Measurements from ENCODE around the gene PEPD. TPM values are rescaled to one million over a fixed set of nuclear protein-coding genes. Genes with fewer than 3 reads are reported as not detected.

The PEPD gene
- total RNA-seq, 1 donor from 2014 or later = 84.7 TPM

DNA sequence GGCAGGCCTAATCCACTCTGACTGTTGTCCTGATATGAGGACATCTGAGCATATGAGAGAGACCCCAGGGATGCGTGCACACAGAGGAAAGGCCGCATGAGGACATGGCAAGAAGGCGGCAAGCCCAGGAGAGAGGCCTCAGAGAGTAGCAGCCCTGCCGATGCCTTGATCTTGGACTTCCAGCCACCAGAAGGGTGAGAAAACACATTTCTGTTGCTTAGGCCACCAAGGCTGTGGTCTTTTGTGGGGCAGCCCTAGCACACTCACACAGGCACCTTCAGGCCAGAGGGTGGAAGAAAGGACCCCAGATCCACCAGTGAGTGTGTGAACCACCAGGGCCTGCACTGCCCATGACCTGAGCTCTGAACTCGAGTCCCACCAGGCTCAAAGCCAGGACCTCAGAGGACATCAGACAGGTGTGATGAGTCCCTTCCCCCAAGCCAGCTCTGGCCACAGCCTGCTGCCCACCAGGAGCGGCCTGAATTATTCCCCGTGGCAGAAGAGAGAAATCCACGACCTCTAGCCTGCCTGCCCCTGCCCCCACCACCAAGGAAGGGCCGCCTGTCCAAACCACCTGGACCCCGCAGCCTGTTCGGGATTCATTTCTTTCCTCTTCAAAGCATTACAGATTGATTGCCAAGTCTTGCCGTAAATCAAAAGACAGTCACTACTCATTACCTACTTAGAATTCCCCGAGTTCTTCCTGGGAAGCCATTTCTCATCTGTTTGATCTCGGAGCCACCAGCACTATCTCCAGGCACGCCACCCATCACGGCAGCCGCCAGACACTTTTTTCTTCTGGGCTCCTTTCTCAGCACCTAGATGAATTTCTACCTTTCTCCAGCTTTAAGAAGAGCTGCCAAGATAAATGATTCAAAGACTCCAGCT, 75.9 kb downstream of the PEPD start:
- Mint-ChIP-seq H3K9me3 (no peaks in the 10 kb centered on the region), H3K4me3 (no peak overlapping the region), H3K27me3 (no peaks in the 10 kb centered on the region), H3K4me1 (ENCODE audit: unreplicated experiment) (no peaks in the 10 kb centered on the region), H3K27ac (no peak overlapping the region), H3K36me3 (peaks cover 4% of the 10 kb centered on the region)
- DNase-seq (ENCODE audit: extremely low spot score, unreplicated experiment) = no peak
- TF ChIP-seq, protein P1, sequence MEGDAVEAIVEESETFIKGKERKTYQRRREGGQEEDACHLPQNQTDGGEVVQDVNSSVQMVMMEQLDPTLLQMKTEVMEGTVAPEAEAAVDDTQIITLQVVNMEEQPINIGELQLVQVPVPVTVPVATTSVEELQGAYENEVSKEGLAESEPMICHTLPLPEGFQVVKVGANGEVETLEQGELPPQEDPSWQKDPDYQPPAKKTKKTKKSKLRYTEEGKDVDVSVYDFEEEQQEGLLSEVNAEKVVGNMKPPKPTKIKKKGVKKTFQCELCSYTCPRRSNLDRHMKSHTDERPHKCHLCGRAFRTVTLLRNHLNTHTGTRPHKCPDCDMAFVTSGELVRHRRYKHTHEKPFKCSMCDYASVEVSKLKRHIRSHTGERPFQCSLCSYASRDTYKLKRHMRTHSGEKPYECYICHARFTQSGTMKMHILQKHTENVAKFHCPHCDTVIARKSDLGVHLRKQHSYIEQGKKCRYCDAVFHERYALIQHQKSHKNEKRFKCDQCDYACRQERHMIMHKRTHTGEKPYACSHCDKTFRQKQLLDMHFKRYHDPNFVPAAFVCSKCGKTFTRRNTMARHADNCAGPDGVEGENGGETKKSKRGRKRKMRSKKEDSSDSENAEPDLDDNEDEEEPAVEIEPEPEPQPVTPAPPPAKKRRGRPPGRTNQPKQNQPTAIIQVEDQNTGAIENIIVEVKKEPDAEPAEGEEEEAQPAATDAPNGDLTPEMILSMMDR (conservative IDR thresholded peaks at IDR 0.05) = no peak

GRCh38 chr19:33444562-33445441, 76.8 kb downstream of the PEPD start:
- no peak overlapping the region for H3K4me3 Mint-ChIP-seq
- TF ChIP-seq, protein P1 (conservative IDR thresholded peaks at IDR 0.05) = no peak
- DNase-seq (ENCODE audit: extremely low spot score, unreplicated experiment) = no peak
- H3K4me1 Mint-ChIP-seq (ENCODE audit: unreplicated experiment) = no peaks in the 10 kb centered on the region
- peaks cover 4% of the 10 kb centered on the region for H3K36me3 Mint-ChIP-seq
- H3K27me3 Mint-ChIP-seq = no peaks in the 10 kb centered on the region
- H3K27ac Mint-ChIP-seq = no peak overlapping the region
- H3K9me3 Mint-ChIP-seq = no peaks in the 10 kb centered on the region

DNA sequence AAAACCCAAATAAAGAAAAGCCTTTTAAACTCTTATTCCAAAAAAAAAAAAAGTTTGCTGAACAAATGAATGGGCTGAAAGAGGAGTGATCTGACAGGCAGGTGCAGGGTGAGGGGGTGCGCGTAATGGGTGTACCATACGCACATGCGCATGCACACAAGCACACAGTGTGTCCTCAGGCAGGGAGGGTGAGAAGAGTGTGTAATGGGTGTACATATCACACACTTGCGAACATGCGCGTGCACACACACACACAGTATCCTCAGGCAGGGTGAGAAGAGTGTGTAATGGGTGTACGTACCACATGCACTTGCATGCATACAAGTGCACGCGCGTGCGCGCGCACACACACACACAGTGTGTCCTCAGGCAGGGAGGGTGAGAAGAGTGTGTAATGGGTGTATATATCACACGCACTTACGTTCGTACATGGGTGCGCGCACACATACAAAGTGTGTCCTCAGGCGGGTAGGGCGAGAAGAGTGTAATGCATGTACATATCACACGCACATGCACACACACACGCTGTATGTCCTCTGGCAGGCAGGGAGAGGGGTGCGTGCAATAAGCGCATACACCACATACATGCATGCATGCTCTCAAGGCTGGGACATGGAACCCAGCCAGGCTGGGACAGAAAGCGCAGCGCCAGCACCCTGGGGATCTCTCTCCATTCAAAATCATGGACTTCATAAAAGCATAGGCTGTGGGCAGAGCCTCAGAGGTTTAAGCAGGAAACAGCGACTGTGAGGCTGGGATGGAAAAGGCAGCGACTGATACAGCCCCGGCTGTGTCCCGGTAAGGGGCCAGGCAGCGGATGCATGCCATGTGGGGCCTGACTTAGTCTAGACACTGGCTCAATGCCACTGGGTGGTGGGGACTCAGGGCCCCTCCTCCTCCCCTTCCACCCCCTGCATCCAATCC, 77.7 kb downstream of the PEPD start:
- Mint-ChIP-seq H3K4me1 (ENCODE audit: unreplicated experiment) (no peaks in the 10 kb centered on the region), H3K4me3 (no peak overlapping the region), H3K36me3 (peaks cover 4% of the 10 kb centered on the region), H3K27me3 (no peaks in the 10 kb centered on the region), H3K27ac (no peak overlapping the region), H3K9me3 (no peaks in the 10 kb centered on the region)
- TF ChIP-seq, protein P1 (conservative IDR thresholded peaks at IDR 0.05) = no peak
- no peak for DNase-seq (ENCODE audit: extremely low spot score, unreplicated experiment)

GRCh38 chr19:33442706-33443105, 78.9 kb downstream of the PEPD start:
- Mint-ChIP-seq H3K9me3 (no peaks in the 10 kb centered on the region), H3K4me3 (no peak overlapping the region), H3K4me1 (ENCODE audit: unreplicated experiment) (no peaks in the 10 kb centered on the region), H3K36me3 (peaks cover 4% of the 10 kb centered on the region), H3K27ac (no peak overlapping the region), H3K27me3 (no peaks in the 10 kb centered on the region)
- no peak for DNase-seq (ENCODE audit: extremely low spot score, unreplicated experiment)
- TF ChIP-seq, protein P1 (conservative IDR thresholded peaks at IDR 0.05) = no peak

DNA sequence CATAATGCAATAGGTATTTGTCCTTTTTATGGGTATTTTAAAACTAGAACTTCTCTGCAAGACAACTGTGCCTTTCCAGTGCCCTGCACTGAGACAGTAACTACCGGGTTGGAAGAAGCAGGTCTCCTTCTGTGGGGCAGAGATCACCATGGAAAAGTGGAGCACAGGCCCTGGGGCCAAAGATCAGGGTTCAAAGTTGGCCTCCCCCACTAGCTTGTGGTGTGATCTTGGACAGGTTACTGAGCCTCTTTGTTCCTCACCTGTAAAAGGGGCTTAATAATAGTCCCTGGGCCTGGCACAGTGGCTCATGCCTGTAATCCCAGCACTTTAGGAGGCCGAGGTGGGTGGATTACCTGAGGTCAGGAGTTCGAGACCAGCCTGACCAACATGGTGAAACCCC, 79.8 kb downstream of the PEPD start:
- no peak for DNase-seq (ENCODE audit: extremely low spot score, unreplicated experiment)
- Mint-ChIP-seq H3K4me1 (ENCODE audit: unreplicated experiment) (peaks cover 3% of the 10 kb centered on the region), H3K36me3 (peaks cover 4% of the 10 kb centered on the region), H3K9me3 (no peaks in the 10 kb centered on the region), H3K4me3 (no peak overlapping the region), H3K27ac (no peak overlapping the region), H3K27me3 (no peaks in the 10 kb centered on the region)
- TF ChIP-seq, protein P1 (conservative IDR thresholded peaks at IDR 0.05) = no peak

Measured in type B pancreatic cell (in vitro differentiated cells).